ENCODE measurements around the gene PLOD1. TPM values are rescaled to one million over a fixed set of nuclear protein-coding genes. Genes with fewer than 3 reads are reported as not detected.
A peak's percentile ranks its signal among the peaks of the same experiment; 100 is the strongest.

Gene PLOD1
- total and polyA plus RNA-seq, 2 of the 13 experiments (the other 11 are each of a cell fraction or from before 2014, with no cell fraction given) = 70.1 to 318 TPM

- peak; percentile 86 for TF ChIP-seq FOSL2 (CRISPR knock-in tag; IDR thresholded peaks at IDR 0.05)
- no peak for TF ChIP-seq PLRG1 (conservative IDR thresholded peaks at IDR 0.05)
- peak; percentile 91 for TF ChIP-seq ZNF687 (CRISPR knock-in tag; IDR thresholded peaks at IDR 0.05)
- TF ChIP-seq NFE2L2 (IDR thresholded peaks at IDR 0.05; ENCODE audit: low read length) = no peak
- TF ChIP-seq NR1H2 (CRISPR knock-in tag; IDR thresholded peaks at IDR 0.05; ENCODE audit: borderline replicate concordance, low read depth) = no peak
- peak; percentile 65 for TF ChIP-seq SRSF1 (optimal IDR thresholded peaks at IDR 0.05; ENCODE audit: low read depth, low read length)
- peak; percentile 98 for TF ChIP-seq CREM (IDR thresholded peaks at IDR 0.05)
- TF ChIP-seq CREM (CRISPR knock-in tag; IDR thresholded peaks at IDR 0.05) = peak; percentile 94
- no peak for TF ChIP-seq MZF1 (CRISPR knock-in tag; IDR thresholded peaks at IDR 0.05; ENCODE audit: borderline replicate concordance)
- peak; percentile 46 for TF ChIP-seq PPARG (CRISPR knock-in tag; conservative IDR thresholded peaks at IDR 0.05)
- 0 out of 2 replicates have a peak, but pooled peaks have one; percentile 61 for TF ChIP-seq YEATS4 (CRISPR knock-in tag; IDR thresholded peaks at IDR 0.05; ENCODE audit: borderline replicate concordance)
- TF ChIP-seq IKZF1 (IDR thresholded peaks at IDR 0.05) = no peak
- peak; percentile 31; the same call in 1 of the 2 replicates for TF ChIP-seq ATF3 (CRISPR knock-in tag; IDR thresholded peaks at IDR 0.05)
- TF ChIP-seq MYNN (CRISPR knock-in tag; IDR thresholded peaks at IDR 0.05; ENCODE audit: low read depth) = no peak
- peak; percentile 95 for TF ChIP-seq KDM2A (CRISPR knock-in tag; IDR thresholded peaks at IDR 0.05; ENCODE audit: borderline replicate concordance, low read depth)
- 0 out of 2 replicates have a peak, but pooled peaks have one; percentile 18 for TF ChIP-seq MTERF4 (CRISPR knock-in tag; IDR thresholded peaks at IDR 0.05)
- TF ChIP-seq HOMEZ (CRISPR knock-in tag; IDR thresholded peaks at IDR 0.05; ENCODE audit: low read depth) = peak; percentile 34; the same call in 1 of the 2 replicates
- TF ChIP-seq MAFF (IDR thresholded peaks at IDR 0.05; ENCODE audit: low read depth, low read length) = no peak
- no peak for TF ChIP-seq GRHL1 (CRISPR knock-in tag; conservative IDR thresholded peaks at IDR 0.05)
- no peak for TF ChIP-seq THAP7 (CRISPR knock-in tag; IDR thresholded peaks at IDR 0.05)
Measured at GRCh38 chr1:11979851-11980675, 45.5 kb downstream of the PLOD1 start, which contains the start of gene MFN2 (continued).
